Left colon (tissue), 2 donors: Measurements from ENCODE around the gene IQGAP2. TPM values are rescaled to one million over a fixed set of nuclear protein-coding genes. Genes with fewer than 3 reads are reported as not detected.

ENCODE experiments used
- ATAC-seq: fragments of 200-7000 bp; cut with Tn5 transposase; one replicate; pipeline ENCODE4 v1.9.1; 2020; ENCODE audit warnings: mild to moderate bottlenecking, moderate library complexity
- DNase-seq, 2 donors: peaks; one replicate each; pipeline ENCODE4 v3.0.0-alpha.2; 2020
- intact Hi-C, 2 donors: fragments of 100-400 bp; cut with DNase I in 1 of 2; cut with micrococcal nuclease in 1 of 2; formaldehyde crosslinking; loops; one replicate each; pipeline versions ENCODE4 v1.11.2 to v1.14.0; 2022; cut with DNase I, micrococcal nuclease
- total RNA-seq, 2 donors: library from RNA; stranded (reverse); fragmentation: NEBNext Ultra II Directional; extraction: Animal tissue kit (Norgen Biotek cat#: 25700); gene quantifications; one replicate each; pipeline ENCODE4 v1.2.1, GENCODE V29; 2021
- donor health status: DM: no; HTN: no; CAD: no.
- donor health status: DM: yes; HTN: yes; CAD: no.

The IQGAP2 gene
- total RNA-seq, 2 donors from 2014 or later, result 104 to 123 TPM

DNA sequence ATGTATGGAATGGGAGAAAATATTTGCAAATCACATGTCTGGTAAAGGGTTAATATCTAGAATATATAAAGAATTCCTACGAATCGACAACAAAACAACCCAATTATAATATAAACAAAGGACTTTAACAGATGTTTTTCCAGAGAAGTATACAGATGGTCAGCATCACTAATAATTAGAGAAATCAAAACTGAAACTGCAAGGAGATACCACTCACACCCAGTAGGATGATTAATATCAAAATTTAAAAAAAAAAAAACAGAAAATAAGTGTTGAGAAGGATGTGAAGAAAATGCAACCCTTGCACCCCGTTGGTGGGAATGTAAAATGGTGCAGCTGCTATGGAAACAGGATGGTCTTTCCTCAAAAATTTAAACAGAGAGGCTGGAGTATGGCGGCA lies 278.2 kb downstream of the IQGAP2 start:
- DNase-seq (no peak), ATAC-seq (no peak)
- intact Hi-C loops, result no loop called here

DNA sequence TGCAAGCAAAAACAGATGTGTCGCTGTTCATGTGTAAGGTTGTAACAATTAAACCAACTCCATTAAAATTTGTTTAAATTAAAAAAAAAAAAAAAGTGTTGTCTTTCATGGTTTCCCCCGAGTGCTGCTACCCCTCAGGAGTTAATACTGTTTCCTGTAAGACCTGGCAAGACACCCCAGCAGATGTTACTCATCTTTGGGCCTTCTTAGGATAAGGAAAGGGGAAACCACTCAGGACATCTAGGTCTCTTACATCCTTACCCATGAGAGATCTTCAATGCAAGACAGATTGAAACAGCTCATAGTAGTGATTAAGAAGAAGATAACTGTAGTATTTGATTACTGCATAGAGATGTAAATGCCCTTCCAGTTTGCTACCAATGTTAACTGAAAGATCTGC lies 279.3 kb downstream of the IQGAP2 start:
- ATAC-seq (no peak), DNase-seq (no peak)
- intact Hi-C loops, result no loop called here

DNA sequence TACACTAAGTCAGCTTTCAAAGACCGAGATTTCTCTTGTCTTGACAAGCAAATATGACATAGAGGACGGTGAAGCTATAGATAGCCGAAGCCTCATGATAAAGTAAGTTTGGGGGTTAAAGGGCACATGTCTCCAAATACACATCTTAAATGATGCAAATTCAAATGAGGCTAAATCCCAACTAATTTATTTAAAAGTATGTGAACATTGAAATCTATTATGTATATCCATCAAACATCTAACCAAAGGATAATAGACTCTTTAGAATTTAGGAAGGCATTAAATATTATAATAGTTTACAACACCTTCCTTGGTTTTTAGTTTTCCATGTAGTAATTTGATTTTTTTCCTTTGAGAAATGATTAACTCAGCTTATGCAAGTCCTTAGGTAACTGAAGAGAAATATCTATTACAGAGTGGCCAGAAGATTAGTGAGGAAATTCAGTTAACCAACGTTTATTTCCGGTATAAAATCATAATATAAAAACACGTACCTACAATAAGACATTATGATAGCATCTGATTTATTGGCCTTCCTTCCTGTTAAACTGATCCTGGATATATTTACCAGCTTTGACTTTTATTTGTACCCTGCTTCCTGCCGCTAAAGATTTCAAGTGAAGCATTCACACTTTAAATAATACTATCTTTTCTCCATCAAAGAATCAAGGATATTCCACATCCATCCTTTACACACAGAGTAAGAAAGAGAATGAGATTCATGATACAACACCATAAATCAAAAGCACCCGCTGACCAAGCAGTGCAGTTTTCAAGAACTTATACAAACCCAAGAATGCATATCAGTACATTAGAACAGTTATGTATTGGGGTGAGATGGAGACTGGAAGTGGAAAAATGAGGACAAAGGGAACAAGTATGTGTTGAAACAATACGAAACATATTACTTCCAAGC lies 281.0 kb downstream of the IQGAP2 start:
- intact Hi-C loops, result no loop called here
- DNase-seq, result no peak
- ATAC-seq, result peak; percentile 68

DNA sequence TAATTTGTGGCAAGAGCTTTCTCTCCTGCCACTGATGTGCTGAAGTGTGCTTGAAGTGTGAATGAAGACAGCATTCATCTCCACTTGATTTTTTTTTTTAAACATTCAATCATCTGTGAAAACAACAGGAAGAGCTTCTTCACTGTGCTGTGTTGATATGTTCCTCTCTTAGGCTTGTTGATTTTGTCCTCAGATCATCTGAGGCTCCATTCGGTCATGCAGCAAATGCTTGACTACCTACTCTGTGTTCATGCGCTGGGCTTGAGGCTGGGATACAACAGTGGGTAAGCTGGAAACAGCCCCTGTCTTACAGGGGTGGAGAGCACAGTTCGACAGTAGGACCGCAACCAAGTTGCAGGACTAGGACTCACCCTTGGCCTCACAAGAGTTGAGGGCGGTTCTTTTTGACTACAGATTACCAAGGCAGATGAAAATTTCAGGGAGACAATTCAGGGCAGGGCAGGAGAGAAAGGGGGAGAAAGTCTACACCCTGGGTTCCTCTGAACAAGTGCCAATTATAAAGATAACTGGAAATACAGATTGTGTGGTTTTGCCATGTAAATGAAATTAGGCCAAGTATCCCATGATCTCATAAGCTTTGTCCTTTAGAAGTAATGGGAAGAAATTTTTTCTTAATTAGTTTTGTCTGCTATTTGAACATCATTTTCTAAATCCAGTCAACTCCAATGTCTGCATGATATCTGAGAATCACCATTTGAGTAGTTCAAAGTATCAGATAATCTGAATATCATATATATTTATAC lies 281.9 kb downstream of the IQGAP2 start:
- intact Hi-C loops, result no loop called here
- DNase-seq, result no peak
- peak; percentile 56 for ATAC-seq

DNA sequence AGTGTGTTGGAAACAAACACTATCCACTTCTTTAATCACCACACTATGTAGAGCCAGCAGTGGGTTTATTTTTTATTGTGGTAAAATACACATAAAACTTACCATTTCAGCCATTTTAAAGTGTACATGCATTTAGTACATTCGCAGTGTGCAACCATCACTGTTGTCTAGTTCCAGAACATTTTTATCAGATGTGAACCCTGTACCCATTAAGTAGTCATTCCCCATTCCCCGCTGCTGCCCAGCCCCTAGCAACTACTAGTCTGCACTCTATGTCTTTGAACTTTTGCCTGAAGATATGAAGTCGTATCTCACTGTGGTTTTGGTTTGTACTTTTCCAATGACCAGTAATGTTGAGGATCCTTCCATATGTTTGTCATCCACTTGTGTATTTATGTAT lies 282.6 kb downstream of the IQGAP2 start:
- no peak for DNase-seq
- ATAC-seq, result peak; percentile 58
- intact Hi-C loops, result no loop called here

DNA sequence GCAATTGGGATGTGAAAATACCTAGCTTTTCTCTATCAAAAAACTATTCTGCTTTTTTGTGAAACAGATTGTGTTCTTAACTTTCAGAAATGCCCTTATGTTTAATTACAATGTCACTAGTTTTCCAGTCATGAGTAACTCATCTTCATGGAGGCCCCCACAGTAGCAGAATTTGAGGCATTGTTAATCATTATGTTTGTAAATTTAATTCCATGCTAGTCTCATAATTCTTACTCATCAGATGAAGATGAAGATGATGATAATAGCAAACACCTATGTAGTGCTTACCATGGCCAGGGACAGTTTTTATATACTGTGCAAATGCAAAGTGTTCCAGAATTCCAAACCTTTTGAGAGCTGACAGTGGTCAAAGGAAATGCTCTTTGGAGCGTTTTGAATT lies 285.1 kb downstream of the IQGAP2 start:
- intact Hi-C loops, result no loop called here
- ATAC-seq, result no peak
- DNase-seq, result no peak

DNA sequence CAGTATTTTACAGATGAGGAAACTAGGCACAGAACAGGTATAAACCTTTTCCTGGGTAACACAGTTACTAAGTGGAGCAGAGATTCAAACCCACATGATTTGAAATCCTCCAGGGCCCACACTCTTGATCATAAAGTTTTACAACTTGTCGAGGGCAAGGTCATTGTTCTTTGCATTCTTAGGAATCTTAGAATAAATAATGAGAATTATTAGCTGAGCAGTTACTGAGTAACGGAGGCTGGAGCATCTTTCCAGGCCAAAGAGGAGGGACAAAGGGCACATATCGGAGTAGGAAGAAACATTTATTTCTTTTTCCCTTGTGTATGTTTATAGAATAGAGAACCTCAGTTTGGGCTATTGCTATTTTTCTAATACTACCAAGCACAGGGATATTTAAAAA lies 285.8 kb downstream of the IQGAP2 start:
- intact Hi-C loops, result no loop called here
- no peak for ATAC-seq
- no peak for DNase-seq

DNA sequence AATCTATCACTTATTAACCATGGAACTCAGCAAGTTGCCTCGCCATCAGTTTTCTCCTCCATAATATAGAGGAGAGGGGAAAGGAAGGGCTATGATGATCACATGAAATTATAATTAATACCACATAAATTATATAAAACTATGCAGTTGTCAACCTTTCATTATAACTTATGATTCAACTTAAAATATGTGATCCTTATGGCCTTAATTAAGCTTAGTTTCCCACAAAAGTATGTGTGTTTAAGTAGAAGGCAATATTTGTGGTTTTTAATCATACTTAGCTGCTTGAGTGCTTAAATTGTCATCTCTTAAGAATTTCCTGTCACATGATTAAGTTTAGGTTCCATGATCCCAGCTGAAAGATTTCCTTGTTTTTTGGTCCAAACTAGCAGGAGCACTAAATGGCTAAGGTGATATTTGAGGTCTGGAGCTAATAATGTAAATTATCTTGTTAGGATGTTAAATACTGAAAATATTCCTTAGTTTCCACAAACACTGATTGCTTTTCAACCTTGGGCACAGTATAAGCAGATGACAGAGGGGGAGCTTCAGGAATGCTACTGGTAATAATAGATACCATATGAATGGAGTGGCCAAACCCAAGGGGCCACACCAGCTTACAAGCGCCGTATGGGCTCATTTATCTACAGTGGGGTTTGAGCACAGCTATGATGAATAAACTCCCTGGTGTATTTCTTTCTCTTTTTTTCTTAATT lies 286.4 kb downstream of the IQGAP2 start:
- no peak for DNase-seq
- intact Hi-C loops, result no loop called here
- ATAC-seq, result no peak

DNA sequence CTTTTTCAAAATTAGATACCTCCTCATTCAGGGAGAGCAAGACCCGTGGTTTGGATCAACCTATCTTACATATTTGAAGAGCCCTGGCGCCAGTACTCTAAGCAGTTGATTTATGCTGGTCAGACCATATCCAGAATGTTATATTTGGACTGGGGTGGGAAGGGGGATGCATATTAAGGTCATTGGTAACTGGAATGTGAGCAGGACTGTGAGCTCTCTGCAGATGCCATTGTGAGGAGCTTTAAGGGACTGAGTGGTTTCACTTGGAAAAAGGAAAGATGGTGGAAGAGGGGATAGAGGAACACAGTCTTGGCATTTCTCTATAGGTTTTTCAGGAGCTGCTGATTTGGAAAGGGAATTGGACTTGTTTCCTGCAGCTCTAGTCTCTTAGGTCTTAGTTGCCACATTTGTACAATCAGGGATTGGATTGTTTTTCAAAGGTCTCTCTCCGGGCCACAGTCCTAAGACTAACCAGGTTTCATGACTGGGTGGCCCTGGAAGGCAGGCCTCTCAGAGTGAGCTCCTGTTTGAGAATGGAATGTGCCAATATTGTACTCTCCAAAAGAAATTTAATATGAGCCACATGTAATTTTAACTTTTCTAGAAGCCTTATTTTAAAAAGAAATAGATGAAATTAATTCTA lies 287.1 kb downstream of the IQGAP2 start:
- no peak for ATAC-seq

DNA sequence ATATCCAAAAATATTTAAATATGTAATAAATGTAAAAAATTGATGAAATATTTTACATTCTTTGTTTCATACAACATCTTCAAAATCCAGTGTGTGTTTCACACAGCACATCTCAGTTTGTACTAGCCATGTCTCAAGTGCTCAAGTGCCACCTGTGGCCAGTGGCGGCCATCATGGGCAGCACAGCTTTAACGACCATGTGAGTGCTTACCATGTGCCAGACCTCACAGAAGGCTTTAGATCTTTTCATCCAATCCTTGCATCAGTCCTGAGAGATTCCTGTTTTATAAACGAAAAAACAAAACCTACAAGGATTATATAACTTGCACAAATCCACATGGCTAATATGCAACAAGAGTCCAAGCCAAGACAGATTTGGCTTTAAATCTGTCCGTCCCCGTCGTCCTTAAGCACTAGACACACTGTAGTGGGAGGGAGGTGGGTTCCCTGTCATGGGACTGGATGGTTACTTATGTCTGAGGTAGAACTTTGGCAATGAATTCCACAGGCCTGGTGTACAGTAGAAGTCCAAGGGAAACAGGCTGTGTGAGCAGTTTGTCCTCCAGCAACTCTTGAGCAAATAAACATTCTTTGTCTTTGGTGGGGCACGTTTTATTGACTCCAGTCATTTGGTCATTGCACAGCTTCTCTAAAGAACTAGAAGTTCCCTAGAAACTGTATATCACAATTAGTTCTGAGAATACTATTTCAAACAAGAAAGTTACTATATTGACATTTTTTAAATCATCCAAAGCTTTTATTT lies 287.8 kb downstream of the IQGAP2 start:
- peak; percentile 16 to 36 for DNase-seq
- intact Hi-C loops, result no loop called here
- ATAC-seq, result peak; percentile 97

More for the DNA sequence above, 287.1 kb downstream of the IQGAP2 start:
- DNase-seq, result no peak
- intact Hi-C loops, result no loop called here

DNA sequence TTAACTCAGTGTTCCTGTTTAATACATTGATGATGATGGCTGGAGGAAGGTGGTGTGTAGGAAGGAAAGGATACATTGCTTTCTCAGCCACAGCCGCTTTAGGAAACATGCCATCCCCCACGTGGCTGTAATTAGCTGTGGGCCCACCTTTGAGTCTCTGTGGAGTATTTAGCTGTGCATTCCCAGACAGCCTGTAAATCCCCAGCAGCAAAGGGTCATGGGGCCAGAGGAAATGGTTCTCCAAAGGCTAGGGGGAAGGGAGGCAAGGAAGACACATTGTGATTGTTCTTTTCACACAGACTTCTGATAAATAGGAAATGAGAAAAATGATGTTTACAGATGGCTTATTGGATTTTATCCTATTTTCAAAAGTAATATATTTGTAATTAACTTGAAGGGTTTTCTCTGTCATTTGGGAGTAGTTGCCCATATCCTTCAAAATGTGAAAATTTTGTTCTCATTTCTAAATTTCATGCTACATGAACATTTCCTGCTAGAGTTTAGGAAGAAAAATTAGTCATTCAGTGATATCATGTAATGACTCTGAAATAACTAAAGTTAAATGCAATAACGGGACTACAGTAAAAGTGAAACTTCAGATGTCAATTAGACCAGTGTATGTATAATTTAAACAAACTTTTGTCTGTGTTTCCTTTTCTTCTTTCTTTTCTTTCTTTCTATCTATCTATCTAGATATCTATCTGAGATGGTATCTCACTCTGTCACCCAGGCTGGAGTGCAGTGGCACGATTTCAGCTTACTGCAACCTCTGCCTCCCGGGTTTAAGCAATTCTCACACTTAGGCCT lies 288.6 kb downstream of the IQGAP2 start:
- ATAC-seq (peak; percentile 51), DNase-seq (no peak)
- intact Hi-C loops, result no loop called here

DNA sequence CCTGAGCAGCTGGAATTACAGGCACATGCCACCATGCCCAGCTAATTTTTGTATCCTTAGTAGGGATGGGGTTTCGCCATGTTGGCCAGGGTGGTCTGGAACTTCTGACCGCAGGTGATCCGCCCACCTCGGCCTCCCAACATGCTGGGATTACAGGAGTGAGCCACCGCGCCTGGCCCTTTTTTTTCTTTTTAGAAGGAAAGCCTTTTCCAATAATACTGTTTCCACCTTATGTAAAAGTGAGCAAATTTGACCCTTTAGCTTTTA lies 289.1 kb downstream of the IQGAP2 start:
- DNase-seq (no peak), ATAC-seq (no peak)
- intact Hi-C loops, result no loop called here

DNA sequence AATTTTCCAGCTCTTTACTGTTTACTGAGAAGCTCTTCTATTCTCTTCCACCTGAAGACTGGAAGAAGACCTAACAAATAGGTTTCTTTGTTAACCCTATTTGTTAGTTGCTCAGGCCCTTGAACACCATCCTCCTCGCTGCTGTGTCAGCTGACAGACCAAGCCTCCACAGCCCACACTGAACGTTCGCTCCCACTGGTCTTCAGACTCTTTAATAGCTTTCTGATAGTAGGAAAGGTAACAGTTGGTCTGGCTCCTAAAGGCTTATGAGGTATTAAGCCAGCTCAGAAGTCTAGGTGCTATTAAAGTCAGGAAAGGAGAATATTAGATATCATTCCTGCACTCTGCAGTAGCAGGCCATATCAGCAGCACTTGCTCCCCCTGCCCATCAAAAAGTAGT lies 289.6 kb downstream of the IQGAP2 start:
- intact Hi-C loops, result no loop called here
- no peak for ATAC-seq
- DNase-seq, result no peak

DNA sequence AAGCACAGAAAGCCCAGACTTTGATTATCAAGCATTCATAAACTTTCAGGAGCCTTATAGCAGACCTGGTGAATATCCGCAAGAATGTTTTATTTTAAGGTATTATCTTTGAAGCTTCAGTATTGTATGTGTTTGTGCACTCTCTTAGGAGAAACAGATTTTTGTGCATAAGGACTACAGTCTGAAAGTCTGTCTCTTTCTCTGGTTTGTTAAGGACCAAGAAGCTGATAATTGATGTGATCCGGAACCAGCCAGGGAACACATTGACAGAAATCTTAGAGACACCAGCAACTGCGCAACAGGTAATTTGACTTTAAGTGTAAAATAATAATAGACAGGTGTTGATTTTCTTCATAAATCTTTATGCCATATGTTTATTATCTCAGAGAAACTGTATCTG lies 290.1 kb downstream of the IQGAP2 start:
- intact Hi-C loops, result no loop called here
- no peak for DNase-seq
- no peak for ATAC-seq

DNA sequence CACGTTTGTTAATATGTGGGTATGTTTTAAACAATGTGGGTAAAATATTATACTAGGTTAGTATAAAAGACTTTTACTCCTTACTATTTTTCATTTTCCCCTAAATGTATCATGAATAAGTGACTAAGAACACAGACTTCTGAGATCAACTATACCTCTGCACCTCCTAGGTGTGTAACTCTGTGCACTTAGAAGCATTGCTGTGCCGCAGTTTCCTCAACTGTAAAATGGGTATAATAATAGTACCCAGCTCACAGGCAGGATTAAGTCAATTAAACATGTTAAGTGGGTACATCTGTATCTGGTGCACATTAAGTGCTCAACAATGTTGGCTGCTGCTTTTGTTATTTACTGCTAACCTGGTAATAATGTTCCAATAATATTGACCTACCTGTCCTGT lies 291.2 kb downstream of the IQGAP2 start:
- DNase-seq (no peak), ATAC-seq (no peak)
- intact Hi-C loops, result no loop called here

DNA sequence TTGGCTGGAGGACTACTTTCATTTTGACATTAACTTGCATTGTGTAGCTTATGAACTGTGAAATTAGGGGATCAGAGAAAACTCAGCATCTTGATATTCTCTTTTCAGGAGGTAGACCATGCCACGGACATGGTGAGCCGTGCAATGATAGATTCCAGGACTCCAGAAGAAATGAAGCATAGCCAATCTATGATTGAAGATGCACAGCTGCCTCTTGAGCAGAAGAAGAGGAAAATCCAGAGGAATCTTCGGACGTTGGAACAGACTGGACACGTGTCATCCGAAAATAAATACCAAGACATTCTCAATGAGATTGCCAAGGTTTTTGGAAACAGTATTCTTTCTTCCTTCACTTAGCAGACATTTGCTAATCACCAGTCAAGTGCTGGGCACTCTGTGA lies 292.3 kb downstream of the IQGAP2 start:
- ATAC-seq (no peak), DNase-seq (no peak)
- intact Hi-C loops, result no loop called here

DNA sequence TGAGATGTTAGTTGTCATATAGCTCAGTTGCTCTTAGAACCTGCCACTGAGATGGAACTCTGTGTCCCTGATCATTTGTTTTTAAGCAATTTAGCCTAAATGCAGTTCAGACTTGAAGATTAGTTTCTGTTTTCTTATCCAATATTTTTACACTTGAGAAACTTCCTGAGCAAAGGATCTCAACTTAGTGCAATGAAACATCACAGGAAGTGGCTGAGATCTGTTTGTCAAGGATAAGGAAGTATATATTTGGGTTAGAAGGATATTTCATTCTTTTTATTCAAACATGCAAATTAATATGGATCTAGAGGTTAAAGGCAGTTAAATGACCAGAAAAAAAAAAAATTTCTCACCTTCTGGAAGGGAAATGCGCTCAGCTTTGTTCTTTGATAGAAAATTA lies 293.2 kb downstream of the IQGAP2 start:
- intact Hi-C loops, result no loop called here
- ATAC-seq (no peak), DNase-seq (no peak)

DNA sequence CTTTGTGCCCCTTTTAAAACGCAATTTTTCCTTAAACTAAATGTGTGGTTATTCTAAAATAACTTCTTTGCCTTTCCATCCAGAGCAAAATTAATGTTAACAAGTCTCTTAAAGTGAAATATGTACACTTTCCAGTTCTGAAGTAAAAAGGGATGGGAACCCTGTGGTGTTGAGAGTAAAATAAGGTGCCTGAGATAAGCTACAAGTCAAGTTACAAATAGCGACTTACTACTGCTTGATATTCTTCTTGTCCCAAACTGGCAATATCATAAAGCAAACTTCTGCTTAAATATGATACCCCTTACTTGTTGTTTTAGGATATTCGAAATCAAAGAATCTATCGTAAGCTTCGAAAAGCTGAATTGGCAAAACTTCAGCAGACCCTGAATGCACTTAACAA lies 294.6 kb downstream of the IQGAP2 start:
- DNase-seq, result no peak
- intact Hi-C loops, result no loop called here
- no peak for ATAC-seq
